Breast epithelium (tissue), 4 donors: ENCODE measurements around the gene SYNJ2. TPM values are rescaled to one million over a fixed set of nuclear protein-coding genes. Genes with fewer than 3 reads are reported as not detected.

Experiments used
- DNase-seq, 2 donors: peaks; one replicate each; pipeline ENCODE4 v3.0.0-alpha.2; 2019; ENCODE audit warnings: low spot score in 2 of 2
- H3K27ac ChIP-seq, 2 donors: fragments of 200-600 bp; sonication (generic) in 1 of 2; one replicate each; pipeline ENCODE4 v1.5.1; 2016 to 2019; ENCODE audit warnings: mild to moderate bottlenecking in 1 of 2
- H3K27me3 ChIP-seq, 2 donors: fragments of 200-600 bp; sonication (generic) in 1 of 2; one replicate each; pipeline versions ENCODE4 v1.5.1 to v1.6.0; 2017 to 2019; ENCODE audit warnings: control low read depth in 1 of 2, mild to moderate bottlenecking in 1 of 2
- H3K36me3 ChIP-seq: fragments of 200-600 bp; one replicate; pipeline ENCODE4 v1.5.1; 2019
- H3K4me1 ChIP-seq, 2 donors: fragments of 200-600 bp; sonication (generic); one replicate each; pipeline ENCODE4 v1.5.1; 2016 to 2019; ENCODE audit warnings: control low read depth in 1 of 2
- H3K4me3 ChIP-seq, 3 donors: fragments of 200-600 bp; sonication (generic); 1 replicate in 2 of 3; 2 replicates in 1 of 3; pipeline ENCODE4 v1.5.1; 2016 to 2019; ENCODE audit warnings: mild to moderate bottlenecking in 3 of 3, moderate library complexity in 2 of 3
- H3K9me3 ChIP-seq, 2 donors: fragments of 200-600 bp; sonication (generic) in 1 of 2; one replicate each; pipeline ENCODE4 v1.5.1; 2016 to 2019; ENCODE audit warnings: control low read depth in 1 of 2
- POLR2A ChIP-seq: fragments of 450-650 bp; IDR thresholded peaks from one replicate; pipeline ENCODE4 v1.6.1; 2016; ENCODE audit warnings: antibody characterized with exemption, mild to moderate bottlenecking, moderate library complexity
- POLR2AphosphoS5 ChIP-seq, 3 donors: sonication (generic); formaldehyde crosslinking; IDR thresholded peaks; one replicate each; pipeline ENCODE4 v1.6.1; 2017; ENCODE audit warnings: antibody characterized with exemption in 3 of 3
- intact Hi-C: fragments of 100-400 bp; cut with DNase I; formaldehyde crosslinking; loops from one replicate; pipeline ENCODE4 v1.15.1; 2023; ENCODE audit warnings: low total_unique reads
- total RNA-seq, 3 donors: library from RNA; depleted of rRNA; stranded (reverse); fragments of >200 nt; gene quantifications; one replicate each; pipeline ENCODE4 v1.1.0, GENCODE V29; 2016
- TF ChIP-seq, protein P1 (sequence below), 3 donors: fragments of 450-650 bp; IDR thresholded peaks; one replicate each; pipeline ENCODE4 v1.5.1; 2016 to 2017; ENCODE audit warnings: antibody characterized with exemption in 3 of 3, mild to moderate bottlenecking in 3 of 3, moderate library complexity in 3 of 3

SYNJ2 gene
- total RNA-seq, 3 donors from 2014 or later: 3.0 to 20.2 (median 15.7) TPM

GRCh38 chr6:158115102-158115501 is 133.4 kb downstream of the SYNJ2 start:
- Histone ChIP-seq H3K4me1 (no peaks in the 10 kb centered on the region), H3K9me3 (no peaks in the 10 kb centered on the region), H3K27ac (no peak overlapping the region), H3K4me3 (no peak overlapping the region), H3K27me3 (no peaks in the 10 kb centered on the region), H3K36me3 (peaks cover 5% of the 10 kb centered on the region)
- TF ChIP-seq POLR2A (no peak), POLR2AphosphoS5 (IDR thresholded peaks at IDR 0.05) (no peak)
- TF ChIP-seq, protein P1, sequence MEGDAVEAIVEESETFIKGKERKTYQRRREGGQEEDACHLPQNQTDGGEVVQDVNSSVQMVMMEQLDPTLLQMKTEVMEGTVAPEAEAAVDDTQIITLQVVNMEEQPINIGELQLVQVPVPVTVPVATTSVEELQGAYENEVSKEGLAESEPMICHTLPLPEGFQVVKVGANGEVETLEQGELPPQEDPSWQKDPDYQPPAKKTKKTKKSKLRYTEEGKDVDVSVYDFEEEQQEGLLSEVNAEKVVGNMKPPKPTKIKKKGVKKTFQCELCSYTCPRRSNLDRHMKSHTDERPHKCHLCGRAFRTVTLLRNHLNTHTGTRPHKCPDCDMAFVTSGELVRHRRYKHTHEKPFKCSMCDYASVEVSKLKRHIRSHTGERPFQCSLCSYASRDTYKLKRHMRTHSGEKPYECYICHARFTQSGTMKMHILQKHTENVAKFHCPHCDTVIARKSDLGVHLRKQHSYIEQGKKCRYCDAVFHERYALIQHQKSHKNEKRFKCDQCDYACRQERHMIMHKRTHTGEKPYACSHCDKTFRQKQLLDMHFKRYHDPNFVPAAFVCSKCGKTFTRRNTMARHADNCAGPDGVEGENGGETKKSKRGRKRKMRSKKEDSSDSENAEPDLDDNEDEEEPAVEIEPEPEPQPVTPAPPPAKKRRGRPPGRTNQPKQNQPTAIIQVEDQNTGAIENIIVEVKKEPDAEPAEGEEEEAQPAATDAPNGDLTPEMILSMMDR (IDR thresholded peaks at IDR 0.05): no peak
- no peak for DNase-seq
- intact Hi-C loops: no loop called here

DNA sequence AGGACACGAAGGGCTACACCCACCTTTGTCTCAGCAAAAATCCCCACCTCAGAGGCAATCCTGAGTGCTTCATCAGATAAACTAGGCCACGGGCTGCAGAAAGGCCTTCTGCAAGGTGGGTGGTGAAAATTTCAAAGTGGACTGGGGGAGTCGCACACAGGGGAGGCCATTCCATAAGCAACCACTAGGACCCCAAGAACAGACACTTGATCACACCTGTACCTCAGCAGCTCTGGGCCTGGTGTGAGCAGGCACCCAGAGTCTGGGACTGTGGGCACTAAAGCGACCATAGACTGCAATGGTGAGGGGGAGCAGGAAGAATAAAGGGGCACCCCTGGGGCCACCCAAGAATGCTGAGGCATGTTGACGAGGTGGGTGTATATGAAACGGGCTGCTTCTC is 133.8 kb downstream of the SYNJ2 start:
- Histone ChIP-seq H3K27me3 (no peaks in the 10 kb centered on the region), H3K4me3 (no peak overlapping the region), H3K27ac (no peak overlapping the region), H3K36me3 (peaks cover 5% of the 10 kb centered on the region), H3K4me1 (no peaks in the 10 kb centered on the region), H3K9me3 (no peaks in the 10 kb centered on the region)
- DNase-seq: no peak
- TF ChIP-seq POLR2AphosphoS5 (IDR thresholded peaks at IDR 0.05) (no peak), POLR2A (no peak)
- TF ChIP-seq, protein P1 (IDR thresholded peaks at IDR 0.05): no peak
- intact Hi-C loops: no loop called here

GRCh38 chr6:158118886-158119285 is 137.2 kb downstream of the SYNJ2 start:
- Histone ChIP-seq H3K36me3 (peaks cover 5% of the 10 kb centered on the region), H3K27me3 (no peaks in the 10 kb centered on the region), H3K27ac (no peak overlapping the region), H3K4me1 (no peaks in the 10 kb centered on the region), H3K9me3 (no peaks in the 10 kb centered on the region), H3K4me3 (no peak overlapping the region)
- no peak for TF ChIP-seq POLR2AphosphoS5 (IDR thresholded peaks at IDR 0.05)
- TF ChIP-seq POLR2A: no peak
- TF ChIP-seq, protein P1 (IDR thresholded peaks at IDR 0.05): no peak
- intact Hi-C loops: no loop called here
- no peak for DNase-seq

DNA sequence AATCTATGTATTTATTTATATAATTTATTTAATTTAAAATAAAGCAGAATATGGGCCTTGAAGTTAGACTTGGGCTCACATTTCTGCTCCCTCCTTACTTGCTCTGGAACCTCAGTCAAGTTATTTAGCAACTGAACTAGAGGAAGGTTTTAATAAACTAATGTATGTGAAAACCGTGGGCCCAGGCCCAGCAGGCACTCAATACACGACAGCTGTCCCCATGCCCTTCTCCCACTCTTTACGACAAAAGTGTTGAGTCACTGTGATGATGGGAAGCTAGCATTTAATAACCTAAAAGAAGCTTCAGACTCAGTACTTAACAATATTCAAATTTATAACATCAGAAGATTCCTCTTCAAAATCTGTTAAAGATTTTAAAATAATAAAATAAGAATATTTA is 139.7 kb downstream of the SYNJ2 start:
- intact Hi-C loops: no loop called here
- no peak for TF ChIP-seq POLR2AphosphoS5 (IDR thresholded peaks at IDR 0.05)
- TF ChIP-seq POLR2A: no peak
- TF ChIP-seq, protein P1 (IDR thresholded peaks at IDR 0.05): no peak
- H3K27ac ChIP-seq: no peak overlapping the region
- no peak for DNase-seq
- H3K9me3 ChIP-seq: no peaks in the 10 kb centered on the region
- peaks cover 4% of the 10 kb centered on the region for H3K36me3 ChIP-seq
- H3K27me3 ChIP-seq: no peaks in the 10 kb centered on the region
- H3K4me1 ChIP-seq: no peaks in the 10 kb centered on the region
- H3K4me3 ChIP-seq: no peak overlapping the region

- no peaks in the 10 kb centered on the region for H3K27me3 ChIP-seq
- intact Hi-C loops: no loop called here
- H3K4me1 ChIP-seq: no peaks in the 10 kb centered on the region
- H3K9me3 ChIP-seq: no peaks in the 10 kb centered on the region
- no peak overlapping the region for H3K4me3 ChIP-seq
- DNase-seq: no peak
- no peaks in the 10 kb centered on the region for H3K36me3 ChIP-seq
- no peak overlapping the region for H3K27ac ChIP-seq
- TF ChIP-seq POLR2AphosphoS5 (IDR thresholded peaks at IDR 0.05) (no peak), POLR2A (no peak)
- TF ChIP-seq, protein P1 (IDR thresholded peaks at IDR 0.05): no peak
Measured at GRCh38 chr6:158122048-158122447, 140.4 kb downstream of the SYNJ2 start.
